Astrocyte of the spinal cord (primary cell): ENCODE results near the gene ABLIM2.

ENCODE experiments used
- DNase-seq: peaks from one replicate; pipeline ENCODE4 v3.0.0; 2011; ENCODE audit warnings: low read depth, low spot score
- H3K4me3 ChIP-seq: 2 replicates; pipeline ENCODE4 v1.5.1; 2011; ENCODE audit warnings: low read depth, mild to moderate bottlenecking, low read length, moderate library complexity
- in situ Hi-C: cut with HindIII; loops from 2 replicates; pipeline ENCODE4 v1.10.0; 2017; ENCODE audit warnings: low sequenced_read_pairs
- TF ChIP-seq, protein P1 (sequence below): IDR thresholded peaks from 2 replicates; pipeline ENCODE4 v1.5.1; 2012; ENCODE audit warnings: low read depth, mild to moderate bottlenecking, low read length, inconsistent platforms

ABLIM2 gene

DNA sequence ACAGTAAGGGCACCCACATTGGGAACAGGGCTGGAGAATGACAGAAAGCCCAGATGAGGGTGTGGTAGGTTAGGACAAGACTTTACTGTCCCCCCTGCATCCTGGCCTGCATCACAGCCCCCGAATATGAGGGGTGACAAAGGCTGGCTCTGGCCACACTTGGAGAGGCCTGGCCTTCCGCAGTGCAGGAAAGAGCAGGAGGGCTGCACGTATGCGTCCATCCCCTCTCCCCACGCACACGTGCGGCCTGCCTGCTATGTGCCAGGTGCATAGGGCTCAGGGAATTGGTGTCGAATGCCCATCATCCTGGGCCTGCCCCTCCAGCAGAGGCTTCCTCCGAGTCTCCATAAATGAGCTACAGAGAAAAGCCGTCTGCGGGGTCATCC is 80.5 kb downstream of the ABLIM2 start:
- H3K4me3 ChIP-seq: no peak overlapping the region
- no peak for DNase-seq
- TF ChIP-seq, protein P1, sequence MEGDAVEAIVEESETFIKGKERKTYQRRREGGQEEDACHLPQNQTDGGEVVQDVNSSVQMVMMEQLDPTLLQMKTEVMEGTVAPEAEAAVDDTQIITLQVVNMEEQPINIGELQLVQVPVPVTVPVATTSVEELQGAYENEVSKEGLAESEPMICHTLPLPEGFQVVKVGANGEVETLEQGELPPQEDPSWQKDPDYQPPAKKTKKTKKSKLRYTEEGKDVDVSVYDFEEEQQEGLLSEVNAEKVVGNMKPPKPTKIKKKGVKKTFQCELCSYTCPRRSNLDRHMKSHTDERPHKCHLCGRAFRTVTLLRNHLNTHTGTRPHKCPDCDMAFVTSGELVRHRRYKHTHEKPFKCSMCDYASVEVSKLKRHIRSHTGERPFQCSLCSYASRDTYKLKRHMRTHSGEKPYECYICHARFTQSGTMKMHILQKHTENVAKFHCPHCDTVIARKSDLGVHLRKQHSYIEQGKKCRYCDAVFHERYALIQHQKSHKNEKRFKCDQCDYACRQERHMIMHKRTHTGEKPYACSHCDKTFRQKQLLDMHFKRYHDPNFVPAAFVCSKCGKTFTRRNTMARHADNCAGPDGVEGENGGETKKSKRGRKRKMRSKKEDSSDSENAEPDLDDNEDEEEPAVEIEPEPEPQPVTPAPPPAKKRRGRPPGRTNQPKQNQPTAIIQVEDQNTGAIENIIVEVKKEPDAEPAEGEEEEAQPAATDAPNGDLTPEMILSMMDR: no peak
- in situ Hi-C loops: no loop called here

DNA sequence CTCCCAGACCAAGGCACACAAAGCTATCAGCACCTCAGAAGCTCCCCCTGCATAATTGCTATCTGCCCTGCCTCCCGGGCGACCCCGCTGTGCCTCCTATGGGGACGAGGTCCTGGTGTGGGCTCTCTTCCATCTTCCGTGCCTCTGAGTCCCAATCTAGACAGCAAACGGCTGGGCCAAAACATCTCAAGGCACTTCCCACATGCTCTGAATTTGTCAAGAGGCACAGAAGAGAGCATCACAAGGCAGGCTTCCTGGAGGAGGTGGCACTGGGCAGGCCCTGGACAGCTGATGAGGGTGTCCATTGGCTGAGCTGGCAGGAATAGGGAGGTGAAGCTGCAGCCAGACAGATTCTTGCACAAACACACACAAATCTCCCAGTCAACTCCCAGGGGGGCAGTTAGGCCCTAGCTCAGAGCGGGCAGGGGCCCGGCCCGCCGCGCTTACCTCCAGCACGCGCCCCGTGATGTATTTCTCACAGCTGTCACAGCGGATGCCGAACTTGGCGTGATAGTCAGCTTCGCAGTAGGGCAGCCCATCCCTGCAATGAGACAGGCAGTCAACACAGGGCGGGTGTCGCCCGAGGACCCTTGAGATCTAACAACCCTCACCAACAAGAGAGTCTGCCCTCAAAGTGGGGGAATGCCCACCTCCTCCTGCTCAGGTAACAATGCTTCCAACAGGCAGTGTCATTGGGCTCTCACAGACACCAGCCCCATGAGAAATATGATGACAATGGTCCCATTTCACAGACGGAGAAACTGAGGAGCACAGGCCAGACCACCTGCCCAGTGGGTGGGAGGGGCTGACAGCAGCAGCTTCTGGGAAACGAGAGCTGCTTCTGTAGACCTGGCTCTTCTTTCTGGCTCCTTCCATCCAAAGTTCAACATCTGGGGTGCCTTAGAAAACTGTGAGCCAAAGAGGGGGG is 81.2 kb downstream of the ABLIM2 start:
- no peak for DNase-seq
- TF ChIP-seq, protein P1: no peak
- H3K4me3 ChIP-seq: no peak overlapping the region
- in situ Hi-C loops: no loop called here

DNA sequence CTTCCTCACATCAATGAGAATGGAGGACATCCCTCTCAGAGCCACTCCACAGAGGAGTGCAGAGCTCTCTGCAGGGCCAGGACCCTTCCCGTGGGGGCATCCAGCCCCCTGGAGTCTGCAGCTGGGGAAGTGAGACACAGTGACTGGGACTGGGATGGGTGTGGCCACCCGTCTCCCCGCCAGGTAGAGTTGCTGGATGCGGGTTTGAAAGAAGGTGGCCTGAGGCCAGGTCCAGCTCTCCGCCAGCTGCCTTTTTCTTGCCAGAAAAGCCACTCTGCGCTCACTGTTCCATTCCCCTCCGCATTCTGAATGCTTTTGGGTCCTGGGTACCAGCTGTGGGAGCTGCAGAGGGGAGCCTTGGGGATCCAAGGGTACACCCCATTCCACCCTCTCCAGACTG is 82.6 kb downstream of the ABLIM2 start:
- in situ Hi-C loops: no loop called here
- H3K4me3 ChIP-seq: no peak overlapping the region
- no peak for DNase-seq
- TF ChIP-seq, protein P1: no peak

DNA sequence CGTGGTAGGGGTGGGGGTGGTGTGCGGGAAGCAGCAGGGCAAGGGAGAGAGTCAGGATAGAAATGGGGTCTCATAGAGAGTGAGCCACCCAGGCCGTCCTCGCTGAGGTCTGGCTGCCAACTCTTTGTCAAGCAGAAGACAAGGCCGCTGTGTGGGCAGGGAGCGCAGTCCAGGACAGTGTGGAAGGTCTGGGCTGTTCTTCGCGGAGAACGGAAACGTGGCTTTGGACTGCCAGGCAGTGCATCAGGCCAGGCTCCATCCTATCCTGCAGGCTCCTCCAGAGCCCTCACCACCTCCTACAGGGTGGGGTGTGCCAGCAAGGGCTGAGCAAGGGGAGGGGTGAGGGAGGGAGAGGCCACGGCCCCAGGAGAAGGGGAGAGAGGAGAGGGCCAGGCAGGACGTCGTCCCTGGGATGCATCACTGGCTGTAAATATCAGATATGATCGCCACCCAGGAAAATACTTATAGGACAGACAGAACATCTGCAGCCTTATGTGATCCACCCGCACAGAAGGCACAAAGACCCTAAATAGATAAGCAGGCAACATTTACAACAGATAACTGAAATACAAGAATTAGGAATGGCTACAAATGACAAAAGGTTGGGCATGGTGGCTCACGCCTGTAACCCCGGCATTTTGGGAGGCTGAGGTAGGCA is 85.3 kb downstream of the ABLIM2 start:
- in situ Hi-C loops: no loop called here
- no peak overlapping the region for H3K4me3 ChIP-seq
- TF ChIP-seq, protein P1: no peak
- DNase-seq: no peak

DNA sequence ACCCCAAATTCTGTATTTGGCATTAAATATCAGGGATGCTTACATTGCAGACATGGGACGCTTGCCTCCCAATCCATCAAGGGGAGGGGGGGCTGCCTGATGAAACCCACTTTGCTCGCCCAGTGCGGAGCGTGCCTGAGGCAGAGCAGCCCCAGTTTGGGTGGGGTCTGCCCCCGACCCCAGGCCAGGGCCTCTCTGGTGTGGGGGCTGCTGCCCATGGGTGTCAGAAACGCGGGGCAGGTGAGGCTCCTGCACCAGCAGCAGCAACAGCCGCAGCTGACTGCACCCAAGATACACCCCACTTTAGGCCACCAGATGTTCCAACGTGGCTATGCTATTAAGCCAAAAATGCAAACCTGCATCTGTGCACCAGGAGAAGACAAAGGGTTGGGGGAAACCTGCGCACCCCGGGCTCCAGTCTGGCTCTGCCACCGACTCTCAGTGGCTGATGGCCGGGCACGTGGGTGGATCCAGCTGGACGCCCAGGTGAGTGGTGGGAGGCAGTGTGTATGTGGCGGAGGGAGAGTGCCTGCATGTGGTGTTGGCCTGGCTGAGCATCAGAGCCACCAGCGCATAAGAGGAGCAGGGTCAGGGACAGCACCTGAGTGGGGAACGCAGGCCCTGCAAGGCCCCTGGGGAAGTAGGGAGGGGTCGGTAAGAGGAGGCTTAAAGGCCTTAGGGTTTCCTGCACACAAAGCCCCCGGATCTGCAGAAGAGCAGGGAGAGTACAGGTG is 86.2 kb downstream of the ABLIM2 start:
- TF ChIP-seq, protein P1: no peak
- in situ Hi-C loops: no loop called here
- no peak overlapping the region for H3K4me3 ChIP-seq
- DNase-seq: no peak

DNA sequence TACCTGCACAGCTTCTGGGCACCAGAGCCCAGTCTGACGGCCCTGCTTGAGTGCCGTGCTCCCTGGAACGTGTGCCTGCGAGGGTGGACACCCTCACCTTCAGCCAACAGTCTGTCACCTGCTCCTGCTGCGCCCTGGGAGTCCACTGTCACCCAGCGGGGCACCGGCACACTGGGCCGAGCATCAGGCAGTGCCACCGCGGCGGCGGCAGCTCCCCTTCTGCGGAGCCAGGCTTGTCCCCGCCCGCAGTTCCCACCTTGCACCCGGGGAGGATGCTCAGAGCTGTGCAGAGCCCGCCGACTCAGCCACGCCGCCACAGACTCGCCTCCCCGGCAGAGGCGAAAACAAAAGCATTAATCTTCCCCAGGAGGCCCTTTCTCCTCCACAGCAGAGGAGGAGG is 86.8 kb downstream of the ABLIM2 start:
- DNase-seq: no peak
- in situ Hi-C loops: no loop called here
- TF ChIP-seq, protein P1: no peak
- H3K4me3 ChIP-seq: no peak overlapping the region
